22Rv1 (cell line): ENCODE measurements around the gene PCDHB7.

Experiments
- ZFX ChIP-seq: fragments of 450-650 bp; IDR thresholded peaks from 2 replicates; pipeline ENCODE4 v1.6.1; 2017; ENCODE audit warnings: antibody characterized with exemption, borderline replicate concordance
- TF ChIP-seq, protein P1 (sequence below): fragments of 450-650 bp; IDR thresholded peaks from 2 replicates; pipeline ENCODE4 v1.5.1; 2017; ENCODE audit warnings: mild to moderate bottlenecking

DNA sequence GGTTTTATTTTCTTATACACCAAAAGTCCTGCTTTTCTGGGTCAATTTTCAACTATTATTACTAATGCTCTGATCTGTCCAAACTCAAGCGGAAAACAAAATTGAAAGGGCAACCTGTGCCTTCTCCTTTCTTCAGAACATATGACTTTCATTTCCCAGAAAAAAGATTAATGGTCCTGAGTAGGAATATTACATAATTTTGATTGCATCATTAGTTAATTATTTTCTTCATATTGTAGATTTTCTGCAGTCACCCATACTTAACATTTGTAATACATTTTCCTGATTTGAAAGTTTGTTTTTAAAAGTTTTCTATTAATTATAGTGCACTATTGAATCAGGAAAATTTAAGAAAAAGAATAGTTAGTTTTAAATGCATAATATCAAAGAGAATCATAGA is 3.5 kb downstream of the PCDHB7 start:
- TF ChIP-seq, protein P1, sequence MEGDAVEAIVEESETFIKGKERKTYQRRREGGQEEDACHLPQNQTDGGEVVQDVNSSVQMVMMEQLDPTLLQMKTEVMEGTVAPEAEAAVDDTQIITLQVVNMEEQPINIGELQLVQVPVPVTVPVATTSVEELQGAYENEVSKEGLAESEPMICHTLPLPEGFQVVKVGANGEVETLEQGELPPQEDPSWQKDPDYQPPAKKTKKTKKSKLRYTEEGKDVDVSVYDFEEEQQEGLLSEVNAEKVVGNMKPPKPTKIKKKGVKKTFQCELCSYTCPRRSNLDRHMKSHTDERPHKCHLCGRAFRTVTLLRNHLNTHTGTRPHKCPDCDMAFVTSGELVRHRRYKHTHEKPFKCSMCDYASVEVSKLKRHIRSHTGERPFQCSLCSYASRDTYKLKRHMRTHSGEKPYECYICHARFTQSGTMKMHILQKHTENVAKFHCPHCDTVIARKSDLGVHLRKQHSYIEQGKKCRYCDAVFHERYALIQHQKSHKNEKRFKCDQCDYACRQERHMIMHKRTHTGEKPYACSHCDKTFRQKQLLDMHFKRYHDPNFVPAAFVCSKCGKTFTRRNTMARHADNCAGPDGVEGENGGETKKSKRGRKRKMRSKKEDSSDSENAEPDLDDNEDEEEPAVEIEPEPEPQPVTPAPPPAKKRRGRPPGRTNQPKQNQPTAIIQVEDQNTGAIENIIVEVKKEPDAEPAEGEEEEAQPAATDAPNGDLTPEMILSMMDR = no peak
- no peak for TF ChIP-seq ZFX
